Glutamatergic neuron (in vitro differentiated cells): Measurements from ENCODE around the gene FAAP20. TPM values are rescaled to one million over a fixed set of nuclear protein-coding genes. Genes with fewer than 3 reads are reported as not detected.

Source experiments
- DNase-seq: peaks from one replicate; pipeline ENCODE4 v3.0.0; 2022
- H3K27ac Mint-ChIP-seq: one replicate; pipeline ENCODE4 v1.8.0; 2020; ENCODE audit warnings: mild to moderate bottlenecking, mixed read lengths, inconsistent platforms; ENCODE audit not compliant: unreplicated experiment
- H3K27me3 Mint-ChIP-seq: one replicate; pipeline ENCODE4 v1.8.0; 2020; ENCODE audit warnings: mild to moderate bottlenecking, moderate library complexity, mixed read lengths, inconsistent platforms; ENCODE audit not compliant: unreplicated experiment
- H3K36me3 Mint-ChIP-seq: one replicate; pipeline ENCODE4 v1.8.0; 2020; ENCODE audit warnings: mild to moderate bottlenecking, mixed read lengths, inconsistent platforms; ENCODE audit not compliant: unreplicated experiment
- H3K4me1 Mint-ChIP-seq: one replicate; pipeline ENCODE4 v1.8.0; 2020; ENCODE audit warnings: mild to moderate bottlenecking, low read depth, mixed read lengths, inconsistent platforms; ENCODE audit not compliant: unreplicated experiment
- H3K4me3 Mint-ChIP-seq: one replicate; pipeline ENCODE4 v1.8.0; 2020; ENCODE audit warnings: mild to moderate bottlenecking, mixed read lengths, inconsistent platforms; ENCODE audit not compliant: unreplicated experiment
- H3K9me3 Mint-ChIP-seq: one replicate; pipeline ENCODE4 v1.8.0; 2020; ENCODE audit warnings: mild to moderate bottlenecking, moderate library complexity, mixed read lengths, inconsistent platforms; ENCODE audit not compliant: unreplicated experiment
- total RNA-seq: library from RNA; stranded (reverse); fragmentation: NEBNext Ultra II Directional; extraction: Animal tissue kit (Norgen Biotek cat#: 25700); gene quantifications from one replicate; pipeline ENCODE4 v1.2.1, GENCODE V29; 2021; ENCODE audit not compliant: unreplicated experiment
- TF ChIP-seq, protein P1 (sequence below): fragments of 200-600 bp; sonication (generic); IDR thresholded peaks from one replicate; pipeline ENCODE4 v1.5.0; 2021; ENCODE audit not compliant: partially characterized antibody, unreplicated experiment

Gene FAAP20
- total RNA-seq, 1 donor from 2014 or later: 111 TPM

- H3K4me1 Mint-ChIP-seq: no peaks in the 10 kb centered on the region
- no peaks in the 10 kb centered on the region for H3K27me3 Mint-ChIP-seq
- DNase-seq: peak; percentile 7
- peaks cover 4% of the 10 kb centered on the region for H3K9me3 Mint-ChIP-seq
- H3K4me3 Mint-ChIP-seq: no peak overlapping the region
- TF ChIP-seq, protein P1, sequence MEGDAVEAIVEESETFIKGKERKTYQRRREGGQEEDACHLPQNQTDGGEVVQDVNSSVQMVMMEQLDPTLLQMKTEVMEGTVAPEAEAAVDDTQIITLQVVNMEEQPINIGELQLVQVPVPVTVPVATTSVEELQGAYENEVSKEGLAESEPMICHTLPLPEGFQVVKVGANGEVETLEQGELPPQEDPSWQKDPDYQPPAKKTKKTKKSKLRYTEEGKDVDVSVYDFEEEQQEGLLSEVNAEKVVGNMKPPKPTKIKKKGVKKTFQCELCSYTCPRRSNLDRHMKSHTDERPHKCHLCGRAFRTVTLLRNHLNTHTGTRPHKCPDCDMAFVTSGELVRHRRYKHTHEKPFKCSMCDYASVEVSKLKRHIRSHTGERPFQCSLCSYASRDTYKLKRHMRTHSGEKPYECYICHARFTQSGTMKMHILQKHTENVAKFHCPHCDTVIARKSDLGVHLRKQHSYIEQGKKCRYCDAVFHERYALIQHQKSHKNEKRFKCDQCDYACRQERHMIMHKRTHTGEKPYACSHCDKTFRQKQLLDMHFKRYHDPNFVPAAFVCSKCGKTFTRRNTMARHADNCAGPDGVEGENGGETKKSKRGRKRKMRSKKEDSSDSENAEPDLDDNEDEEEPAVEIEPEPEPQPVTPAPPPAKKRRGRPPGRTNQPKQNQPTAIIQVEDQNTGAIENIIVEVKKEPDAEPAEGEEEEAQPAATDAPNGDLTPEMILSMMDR: no peak
- no peaks in the 10 kb centered on the region for H3K36me3 Mint-ChIP-seq
- no peak overlapping the region for H3K27ac Mint-ChIP-seq
Observed at GRCh38 chr1:2146836-2147517, 47.6 kb downstream of the FAAP20 start.

- Mint-ChIP-seq H3K4me3 (no peak overlapping the region), H3K36me3 (no peaks in the 10 kb centered on the region), H3K4me1 (no peaks in the 10 kb centered on the region), H3K9me3 (peaks cover 4% of the 10 kb centered on the region), H3K27ac (no peak overlapping the region), H3K27me3 (no peaks in the 10 kb centered on the region)
- DNase-seq: no peak
- TF ChIP-seq, protein P1: no peak
Observed at GRCh38 chr1:2145946-2146835, 48.4 kb downstream of the FAAP20 start.

DNA sequence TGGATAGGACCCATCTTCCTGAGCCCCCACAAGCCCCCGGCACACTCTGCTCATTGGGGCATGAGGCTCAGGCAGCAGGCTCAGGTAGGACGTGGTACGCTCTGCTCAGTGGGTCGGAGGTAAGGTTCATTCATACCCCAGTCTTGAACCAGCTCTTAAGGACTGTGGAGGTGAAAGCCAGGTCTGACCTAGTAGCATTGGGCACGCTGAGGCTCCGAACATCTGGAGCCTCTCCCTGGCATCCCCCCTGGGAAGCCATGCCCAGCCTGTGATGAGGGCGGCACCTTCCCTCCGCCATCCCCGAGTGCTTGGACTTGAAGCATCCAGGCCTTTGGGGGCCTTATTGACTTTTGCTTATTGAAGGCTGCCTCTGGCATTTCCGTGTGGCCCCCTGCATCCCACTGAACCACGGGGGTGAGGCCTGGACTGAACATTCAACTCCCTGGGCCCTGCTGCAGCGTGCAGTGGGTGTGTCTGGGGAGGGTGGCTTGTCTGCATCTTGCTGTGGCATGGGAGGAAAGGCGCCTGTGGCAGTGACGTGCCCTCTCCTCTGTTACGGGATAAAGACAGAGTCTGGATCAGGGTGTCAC lies 50.0 kb downstream of the FAAP20 start:
- H3K4me1 Mint-ChIP-seq: no peaks in the 10 kb centered on the region
- no peak for DNase-seq
- no peaks in the 10 kb centered on the region for H3K36me3 Mint-ChIP-seq
- TF ChIP-seq, protein P1: no peak
- H3K4me3 Mint-ChIP-seq: no peak overlapping the region
- H3K27ac Mint-ChIP-seq: no peak overlapping the region
- peaks cover 2% of the 10 kb centered on the region for H3K27me3 Mint-ChIP-seq
- peaks cover 6% of the 10 kb centered on the region for H3K9me3 Mint-ChIP-seq

- TF ChIP-seq, protein P1: no peak
- no peak overlapping the region for H3K27ac Mint-ChIP-seq
- H3K36me3 Mint-ChIP-seq: no peaks in the 10 kb centered on the region
- no peak for DNase-seq
- H3K9me3 Mint-ChIP-seq: peaks cover 6% of the 10 kb centered on the region
- H3K4me1 Mint-ChIP-seq: no peaks in the 10 kb centered on the region
- H3K4me3 Mint-ChIP-seq: no peak overlapping the region
- H3K27me3 Mint-ChIP-seq: peaks cover 2% of the 10 kb centered on the region
Observed at GRCh38 chr1:2143814-2144500, 50.6 kb downstream of the FAAP20 start.
